PC-9 (cell line): ENCODE measurements around the gene SYT2.
"Not testable (repeated sequence)": the region's sequence is repeated elsewhere in the genome, so short reads cannot be mapped to it uniquely, and the experiment has no call there.

Experiments used
- EZH2 ChIP-seq: fragments of 200-600 bp; sonication (generic); IDR thresholded peaks from 2 replicates; pipeline ENCODE4 v1.8.0; 2017; ENCODE audit warnings: antibody characterized with exemption, low read depth
- TF ChIP-seq, protein P1 (sequence below): fragments of 200-600 bp; sonication (generic); conservative IDR thresholded peaks from 2 replicates; pipeline ENCODE4 v1.6.1; 2017; ENCODE audit warnings: mixed run types, antibody characterized with exemption, mild to moderate bottlenecking, moderate library complexity

GRCh38 chr1:202638701-202639305, 71.5 kb downstream of the SYT2 start:
- TF ChIP-seq, protein P1, sequence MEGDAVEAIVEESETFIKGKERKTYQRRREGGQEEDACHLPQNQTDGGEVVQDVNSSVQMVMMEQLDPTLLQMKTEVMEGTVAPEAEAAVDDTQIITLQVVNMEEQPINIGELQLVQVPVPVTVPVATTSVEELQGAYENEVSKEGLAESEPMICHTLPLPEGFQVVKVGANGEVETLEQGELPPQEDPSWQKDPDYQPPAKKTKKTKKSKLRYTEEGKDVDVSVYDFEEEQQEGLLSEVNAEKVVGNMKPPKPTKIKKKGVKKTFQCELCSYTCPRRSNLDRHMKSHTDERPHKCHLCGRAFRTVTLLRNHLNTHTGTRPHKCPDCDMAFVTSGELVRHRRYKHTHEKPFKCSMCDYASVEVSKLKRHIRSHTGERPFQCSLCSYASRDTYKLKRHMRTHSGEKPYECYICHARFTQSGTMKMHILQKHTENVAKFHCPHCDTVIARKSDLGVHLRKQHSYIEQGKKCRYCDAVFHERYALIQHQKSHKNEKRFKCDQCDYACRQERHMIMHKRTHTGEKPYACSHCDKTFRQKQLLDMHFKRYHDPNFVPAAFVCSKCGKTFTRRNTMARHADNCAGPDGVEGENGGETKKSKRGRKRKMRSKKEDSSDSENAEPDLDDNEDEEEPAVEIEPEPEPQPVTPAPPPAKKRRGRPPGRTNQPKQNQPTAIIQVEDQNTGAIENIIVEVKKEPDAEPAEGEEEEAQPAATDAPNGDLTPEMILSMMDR: not testable (repeated sequence)
- not testable (repeated sequence) for TF ChIP-seq EZH2
